Posterior vena cava (tissue), 2 donors: ENCODE data around the gene ADCY3. TPM values are rescaled to one million over a fixed set of nuclear protein-coding genes. Genes with fewer than 3 reads are reported as not detected.

Experiments
- DNase-seq: peaks from one replicate; pipeline ENCODE4 v3.0.0-alpha.2; 2020; ENCODE audit warnings: low spot score
- intact Hi-C, 2 donors: fragments of 100-400 bp; cut with DNase I; formaldehyde crosslinking; loops; one replicate each; pipeline versions ENCODE4 v1.14.1 to v1.14.2; 2022 to 2023
- total RNA-seq, 2 donors: library from RNA; stranded (reverse); fragmentation: NEBNext Ultra II Directional; extraction: Animal tissue kit (Norgen Biotek cat#: 25700); gene quantifications; one replicate each; pipeline ENCODE4 v1.2.1, GENCODE V29; 2021
- donor health status: DM: yes; HTN: yes; CAD: no.
- donor health status: DM: yes; HTN: yes; CAD: no.

Gene ADCY3
- total RNA-seq, 2 donors from 2014 or later, result 99.5 to 129 TPM

GRCh38 chr2:24912523-24912922 lies 7.5 kb downstream of the ADCY3 start:
- intact Hi-C loops, result loop anchor here in 1 of 2 donors (1.0 kb wide), 1 partner anchor 49 kb away; no protein-coding TSS in a partner anchor

DNA sequence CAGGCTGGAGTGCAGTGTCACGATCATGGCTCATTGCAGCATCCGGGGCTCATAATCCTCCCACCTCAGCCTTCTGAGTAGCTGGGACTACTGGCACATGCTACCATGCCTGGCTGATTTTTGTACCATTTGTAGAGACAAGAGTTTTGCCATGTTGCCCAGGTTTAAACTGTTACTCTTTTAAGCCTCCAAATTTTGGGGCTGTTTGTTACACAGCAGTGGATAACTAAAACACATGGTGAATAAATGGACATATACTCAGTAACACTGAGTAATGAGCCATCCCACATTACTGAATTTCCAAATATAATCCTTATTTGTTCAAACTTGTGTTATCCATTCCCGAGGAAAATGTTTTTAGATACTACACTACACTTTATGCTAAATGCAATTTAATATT lies 9.8 kb downstream of the ADCY3 start:
- intact Hi-C loops, result no loop called here
- DNase-seq, result peak; percentile 34

More at GRCh38 chr2:24912523-24912922, 7.5 kb downstream of the ADCY3 start:
- peak; percentile 52 for DNase-seq

DNA sequence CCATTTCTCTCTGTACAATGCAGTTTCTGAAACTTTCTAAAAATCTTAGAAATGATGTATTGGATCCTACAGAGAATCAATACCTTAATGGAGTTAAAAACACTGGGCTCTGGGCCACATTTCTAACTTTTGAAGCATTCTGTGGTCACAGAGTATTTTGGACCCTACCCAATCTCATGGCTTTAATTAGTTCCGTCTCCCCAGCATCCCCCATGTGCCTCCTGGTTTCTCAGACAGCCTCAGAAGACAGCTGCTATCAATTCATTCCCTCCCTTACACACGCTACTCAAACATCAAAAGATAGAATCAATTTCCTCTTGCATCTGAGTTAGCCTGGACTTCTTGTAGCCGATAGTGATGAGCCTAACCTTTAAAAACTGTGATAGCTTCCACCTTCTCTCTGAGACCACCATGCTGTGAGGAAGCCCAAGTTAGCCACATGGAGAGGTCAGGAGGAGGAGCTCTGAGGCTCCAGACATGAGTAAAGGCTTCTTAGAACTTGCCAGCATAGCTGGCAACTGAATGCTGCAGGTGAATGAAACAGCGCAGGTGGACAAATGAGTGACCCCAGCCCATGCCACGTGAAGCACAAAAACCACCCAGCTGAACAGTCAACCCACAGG lies 10.4 kb downstream of the ADCY3 start:
- DNase-seq, result peak; percentile 4
- intact Hi-C loops, result no loop called here

DNA sequence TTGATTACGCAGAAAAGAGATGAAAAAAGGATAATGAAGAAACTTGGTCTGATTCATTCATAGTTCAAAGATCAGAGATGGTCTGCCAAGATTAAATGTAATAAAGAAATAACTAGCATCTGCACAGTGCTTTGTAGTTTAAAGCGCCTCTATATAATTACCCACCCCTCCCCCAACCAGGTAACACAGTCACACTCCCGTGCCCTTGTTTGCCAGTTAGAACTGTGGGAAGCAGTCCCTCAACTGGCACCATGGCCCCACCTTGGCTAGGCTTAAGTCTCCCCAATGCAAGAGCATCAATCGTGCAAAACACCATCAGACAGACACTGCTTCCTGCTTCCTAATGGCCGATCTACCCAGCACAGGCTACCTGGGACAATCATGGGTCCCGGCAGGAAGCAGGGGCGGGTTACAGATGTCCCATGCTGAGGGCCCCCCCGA lies 11.6 kb downstream of the ADCY3 start:
- intact Hi-C loops, result no loop called here
- peak; percentile 49 for DNase-seq

- intact Hi-C loops, result no loop called here
- no peak for DNase-seq
Measured at GRCh38 chr2:24907116-24907515, 12.9 kb downstream of the ADCY3 start.

DNA sequence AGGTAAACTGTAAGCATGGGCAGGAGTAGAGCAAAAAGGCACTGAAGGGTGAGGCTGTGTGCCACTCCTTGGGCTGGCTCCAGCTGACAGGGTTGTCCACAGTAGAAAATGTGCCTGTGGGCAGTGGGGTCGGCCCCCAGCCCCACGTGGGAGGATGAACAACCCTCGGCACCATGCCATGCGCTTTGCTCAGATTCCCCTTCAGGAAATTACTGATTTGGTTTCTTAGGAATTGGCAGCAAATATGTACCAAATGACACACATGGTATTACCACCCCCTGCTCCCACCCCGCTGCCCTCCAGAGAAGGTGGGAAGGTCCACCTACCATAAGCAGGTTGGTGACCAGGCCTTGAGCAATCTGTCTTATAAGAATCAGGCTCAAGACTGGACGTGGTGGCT lies 13.6 kb downstream of the ADCY3 start:
- intact Hi-C loops, result no loop called here
- DNase-seq, result peak; percentile 61

DNA sequence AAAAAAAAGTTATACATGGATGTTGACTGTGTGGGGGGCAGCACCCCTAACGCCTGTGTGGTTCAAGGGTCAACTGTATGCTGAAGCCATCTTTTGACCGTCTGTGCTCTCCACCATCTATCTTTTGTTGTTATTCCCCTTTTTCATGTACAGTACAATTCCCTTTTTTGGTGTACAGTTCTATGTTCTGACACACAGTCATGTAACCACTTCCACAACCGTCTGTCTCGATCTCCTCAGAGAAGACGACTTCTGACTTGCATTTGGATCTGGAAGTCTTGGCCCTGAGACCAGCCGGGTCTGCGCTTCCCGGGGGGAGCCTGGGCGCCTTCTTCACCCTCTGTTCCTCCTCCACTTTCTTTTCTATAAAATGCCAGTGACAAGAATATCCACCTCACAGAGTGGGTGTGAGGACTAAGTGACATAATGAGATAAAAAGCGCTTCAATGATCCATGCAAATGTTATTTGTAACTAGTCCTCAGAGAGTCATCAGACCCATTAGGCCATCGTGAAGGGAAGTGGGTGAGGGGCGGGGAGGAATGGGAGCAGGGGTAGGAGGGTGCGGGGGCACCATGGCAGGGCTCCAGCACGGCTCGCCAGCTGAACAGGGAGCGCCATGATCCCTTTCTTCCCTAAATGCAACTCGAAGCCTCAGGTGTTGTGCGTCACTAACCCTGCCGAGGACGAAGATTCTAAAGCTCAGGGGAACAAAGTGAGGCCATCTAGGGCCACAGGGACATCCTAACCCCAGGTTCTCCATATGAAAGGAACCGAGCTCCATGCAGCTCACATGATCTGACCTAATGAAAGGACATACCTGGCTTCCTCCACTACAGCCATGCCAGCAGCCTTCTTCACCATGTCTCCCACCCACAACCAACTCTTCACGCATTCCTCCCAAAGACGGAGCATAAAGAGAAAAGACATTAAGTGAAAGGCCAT lies 16.6 kb downstream of the ADCY3 start:
- peak; percentile 51 for DNase-seq
- intact Hi-C loops, result no loop called here

DNA sequence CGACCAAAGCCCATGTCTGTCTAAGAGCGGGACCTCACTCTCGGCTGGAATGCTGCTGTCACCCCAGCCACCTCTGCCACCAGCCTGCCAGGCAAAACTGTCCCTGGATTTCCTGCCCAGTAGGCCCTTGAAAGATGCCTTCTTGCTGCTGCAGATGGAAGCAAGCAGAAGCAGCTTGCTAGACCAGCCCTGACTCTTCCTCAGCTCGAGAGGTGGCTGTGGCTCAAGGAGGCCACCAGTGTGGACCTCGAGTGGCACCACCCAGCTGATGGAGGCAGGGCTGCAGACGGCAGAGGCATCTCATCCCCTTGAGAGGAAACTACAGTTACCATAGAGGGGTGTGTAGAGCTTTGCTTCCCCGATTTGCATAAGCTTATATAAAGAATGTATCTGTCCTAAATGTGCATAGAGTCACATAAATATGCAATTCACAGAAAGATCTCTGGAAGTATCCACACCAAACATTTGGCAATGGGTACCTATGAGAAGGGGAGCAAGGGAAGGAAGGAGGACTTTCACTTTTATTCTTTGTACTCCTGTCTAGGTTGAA lies 20.6 kb downstream of the ADCY3 start:
- peak; percentile 64 for DNase-seq
- intact Hi-C loops, result no loop called here

GRCh38 chr2:24898122-24899109 lies 21.6 kb downstream of the ADCY3 start:
- intact Hi-C loops, result no loop called here
- peak; percentile 63 for DNase-seq

- no peak for DNase-seq
- intact Hi-C loops, result no loop called here
Measured at GRCh38 chr2:24894750-24895149, 25.3 kb downstream of the ADCY3 start.

DNA sequence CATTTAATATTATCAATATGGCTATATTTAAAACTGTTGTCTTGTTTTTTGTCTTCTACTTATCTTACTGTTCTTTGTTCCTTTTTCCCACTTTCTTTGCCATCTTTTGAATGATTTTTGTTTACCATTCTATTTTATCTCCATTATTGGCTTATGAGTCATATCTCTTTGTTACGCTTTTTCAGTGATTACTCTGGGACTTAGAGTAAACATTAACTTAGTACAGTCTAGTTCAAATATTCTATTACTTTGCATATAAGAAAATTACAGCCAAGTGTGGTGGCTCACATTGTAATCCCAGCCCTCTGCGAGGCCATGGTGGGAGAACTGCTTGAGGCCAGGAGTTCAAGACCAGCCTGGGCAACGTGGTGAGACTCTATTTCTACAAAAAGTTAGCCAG lies 26.1 kb downstream of the ADCY3 start:
- intact Hi-C loops, result no loop called here

GRCh38 chr2:24892928-24893327 lies 27.1 kb downstream of the ADCY3 start:
- intact Hi-C loops, result no loop called here
- peak; percentile 37 for DNase-seq

More for the DNA sequence above, 26.1 kb downstream of the ADCY3 start:
- no peak for DNase-seq

- intact Hi-C loops, result no loop called here
- DNase-seq, result no peak
Measured at GRCh38 chr2:24891201-24891600, 28.8 kb downstream of the ADCY3 start.

GRCh38 chr2:24889221-24889620 lies 30.8 kb downstream of the ADCY3 start:
- DNase-seq, result no peak
- intact Hi-C loops, result no loop called here

- DNase-seq, result no peak
- intact Hi-C loops, result no loop called here
Measured at GRCh38 chr2:24888177-24888576, 31.9 kb downstream of the ADCY3 start.

DNA sequence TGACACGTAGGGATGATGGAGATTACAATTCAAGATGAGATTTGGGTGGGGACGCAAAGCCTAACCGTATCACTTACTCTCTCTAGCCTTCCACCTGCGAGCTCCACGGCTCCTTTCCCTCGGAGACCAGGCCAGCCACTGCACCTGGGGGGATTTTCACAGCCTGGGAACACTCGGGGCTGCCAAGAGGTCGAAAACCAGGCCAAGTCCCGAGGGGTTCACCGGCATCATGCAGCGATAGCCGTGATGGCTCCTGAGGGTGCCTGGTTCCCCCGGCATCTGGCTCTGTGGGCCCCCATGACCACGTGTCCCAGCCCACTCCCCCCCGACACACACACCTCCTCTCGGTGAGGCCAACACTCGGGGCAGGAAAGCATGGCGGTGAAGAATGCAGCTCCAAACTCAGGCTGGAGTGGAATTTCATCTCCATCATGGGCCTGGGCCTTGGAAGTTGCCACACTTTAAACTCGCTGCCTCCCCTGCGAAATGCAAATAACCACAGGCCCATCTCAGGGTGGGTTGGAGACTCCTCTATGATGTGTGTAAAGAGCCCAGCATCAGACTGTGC lies 32.6 kb downstream of the ADCY3 start:
- intact Hi-C loops, result no loop called here
- no peak for DNase-seq

- intact Hi-C loops, result no loop called here
- DNase-seq, result no peak
Measured at GRCh38 chr2:24886691-24887304, 33.2 kb downstream of the ADCY3 start.

DNA sequence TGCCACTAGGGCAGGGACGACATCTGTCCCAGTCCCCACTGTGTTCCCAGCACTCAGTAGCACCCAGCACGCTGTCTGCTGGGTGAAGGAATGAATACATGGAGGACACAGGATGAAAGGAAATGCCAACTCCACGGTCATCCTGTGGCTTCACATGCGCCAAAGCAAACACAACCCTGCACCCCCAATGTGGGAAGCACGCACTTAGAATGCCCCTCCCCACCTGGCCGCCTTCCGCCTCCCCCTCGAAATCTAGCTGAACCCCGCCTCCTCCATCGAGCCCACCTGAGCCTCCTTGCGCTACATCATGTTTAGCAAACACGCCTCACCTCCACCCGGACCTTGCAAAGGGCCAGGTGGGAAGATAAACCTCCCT lies 33.9 kb downstream of the ADCY3 start:
- DNase-seq, result no peak
- intact Hi-C loops, result no loop called here
